DOHH2 (cell line): Measurements from ENCODE around the gene BBS9.
"Not testable (repeated sequence)": the region's sequence is repeated elsewhere in the genome, so short reads cannot be mapped to it uniquely, and the experiment has no call there.

ENCODE experiments used
- H3F3A ChIP-seq: fragments of 200-600 bp; sonication (generic), shearing (Covaris generic); 2 replicates; pipeline ENCODE4 v1.6.0; 2016; ENCODE audit warnings: antibody characterized with exemption, mild to moderate bottlenecking; ENCODE audit not compliant: control insufficient read depth, insufficient read depth
- H3K27ac ChIP-seq: fragments of 200-600 bp; sonication (generic); 2 replicates; pipeline ENCODE4 v1.5.1; 2014; ENCODE audit warnings: low read depth, mild to moderate bottlenecking, low read length, moderate library complexity
- H3K27me3 ChIP-seq: fragments of 200-600 bp; sonication (generic); 2 replicates; pipeline ENCODE4 v1.6.1; 2014; ENCODE audit warnings: mild to moderate bottlenecking, low read length, mixed read lengths; ENCODE audit not compliant: control insufficient read depth
- H3K36me3 ChIP-seq: fragments of 200-600 bp; sonication (generic); 2 replicates; pipeline ENCODE4 v1.6.1; 2014; ENCODE audit warnings: mild to moderate bottlenecking, low read length, moderate library complexity, mixed read lengths; ENCODE audit not compliant: control insufficient read depth
- H3K4me1 ChIP-seq: fragments of 200-600 bp; sonication (generic); 2 replicates; pipeline ENCODE4 v1.6.1; 2014; ENCODE audit warnings: mild to moderate bottlenecking, low read length, mixed read lengths; ENCODE audit not compliant: control insufficient read depth
- H3K4me2 ChIP-seq: fragments of 200-600 bp; sonication (generic); 2 replicates; pipeline ENCODE4 v1.6.0; 2014; ENCODE audit warnings: mild to moderate bottlenecking, low read length, moderate library complexity
- H3K4me3 ChIP-seq: fragments of 200-600 bp; sonication (generic); 2 replicates; pipeline ENCODE4 v1.5.1; 2014; ENCODE audit warnings: mild to moderate bottlenecking, low read length, mixed read lengths
- H3K79me2 ChIP-seq: fragments of 200-600 bp; sonication (generic); 2 replicates; pipeline ENCODE4 v1.6.1; 2014; ENCODE audit warnings: mild to moderate bottlenecking, low read length, mixed read lengths; ENCODE audit not compliant: control insufficient read depth
- H3K9me2 ChIP-seq: fragments of 200-600 bp; sonication (generic); replicated peaks from 2 replicates; pipeline ENCODE4 v1.6.1; 2014; ENCODE audit warnings: mild to moderate bottlenecking, low read length, mixed read lengths; ENCODE audit not compliant: control insufficient read depth
- H3K9me3 ChIP-seq: fragments of 200-600 bp; sonication (generic); 2 replicates; pipeline ENCODE4 v1.6.1; 2014; ENCODE audit warnings: antibody characterized with exemption, low read length, mixed read lengths; ENCODE audit not compliant: control insufficient read depth, insufficient read depth
- H4K20me1 ChIP-seq: fragments of 200-600 bp; sonication (generic); 2 replicates; pipeline ENCODE4 v1.6.0; 2014; ENCODE audit warnings: low read depth, mild to moderate bottlenecking, antibody characterized with exemption, low read length, moderate library complexity; ENCODE audit not compliant: control insufficient read depth, insufficient read depth
- CTCF ChIP-seq: fragments of 200-600 bp; sonication (generic); IDR thresholded peaks from one replicate; pipeline ENCODE4 v1.5.1; 2014; ENCODE audit warnings: antibody characterized with exemption, mild to moderate bottlenecking, low read depth, low read length; ENCODE audit not compliant: poor library complexity, severe bottlenecking
- EZH2phosphoT487 ChIP-seq: fragments of 200-600 bp; sonication (generic); IDR thresholded peaks from 2 replicates; pipeline ENCODE4 v1.6.1; 2017; ENCODE audit warnings: borderline replicate concordance, mild to moderate bottlenecking, antibody characterized with exemption, low read length, moderate library complexity, mixed read lengths

Gene BBS9

GRCh38 chr7:33091641-33092191, 37.6 kb upstream of the BBS9 start:
- no peak overlapping the region for H3K4me2 ChIP-seq
- no peak overlapping the region for H3K4me3 ChIP-seq
- no peaks in the 10 kb centered on the region for H3K79me2 ChIP-seq
- no peaks in the 10 kb centered on the region for H4K20me1 ChIP-seq
- no peaks in the 10 kb centered on the region for H3K9me3 ChIP-seq
- no peak overlapping the region for H3K27ac ChIP-seq
- H3K9me2 ChIP-seq: no peaks in the 10 kb centered on the region
- H3K4me1 ChIP-seq: no peaks in the 10 kb centered on the region
- peaks cover 33% of the 10 kb centered on the region for H3K36me3 ChIP-seq
- no peaks in the 10 kb centered on the region for H3K27me3 ChIP-seq
- H3F3A ChIP-seq: no peaks in the 10 kb centered on the region
- TF ChIP-seq EZH2phosphoT487 (no peak), CTCF (no peak)

- Histone ChIP-seq H3K9me3 (no peaks in the 10 kb centered on the region), H3K27me3 (no peaks in the 10 kb centered on the region), H3K4me1 (no peaks in the 10 kb centered on the region), H4K20me1 (no peaks in the 10 kb centered on the region), H3K4me2 (no peak overlapping the region), H3K9me2 (no peaks in the 10 kb centered on the region), H3K36me3 (peaks cover 47% of the 10 kb centered on the region), H3F3A (no peaks in the 10 kb centered on the region), H3K4me3 (no peak overlapping the region), H3K79me2 (no peaks in the 10 kb centered on the region), H3K27ac (no peak overlapping the region)
- TF ChIP-seq CTCF: no peak
- no peak for TF ChIP-seq EZH2phosphoT487
These were observed 36.1 kb upstream of the BBS9 start for GRCh38 chr7:33093266-33093665.

- H3K4me3 ChIP-seq, H3F3A ChIP-seq, H3K9me2 ChIP-seq, H4K20me1 ChIP-seq, H3K79me2 ChIP-seq, H3K27me3 ChIP-seq, H3K27ac ChIP-seq, H3K9me3 ChIP-seq, H3K4me2 ChIP-seq: not testable (repeated sequence)
- peaks cover 60% of the 10 kb centered on the region for H3K36me3 ChIP-seq
- peaks cover 11% of the 10 kb centered on the region for H3K4me1 ChIP-seq
These were observed 34.6 kb upstream of the BBS9 start for GRCh38 chr7:33094745-33095275.

- Histone ChIP-seq H3K79me2 (peaks cover 38% of the 10 kb centered on the region), H3K36me3 (peaks cover 80% of the 10 kb centered on the region), H3K4me1 (peaks cover 29% of the 10 kb centered on the region), H3K27ac (peak overlapping the region; percentile 40), H3K4me2 (peak overlapping the region; percentile 50), H3F3A (peaks cover 2% of the 10 kb centered on the region), H3K4me3 (peak overlapping the region; percentile 24; the same call in 1 of the 2 replicates), H4K20me1 (peaks cover 8% of the 10 kb centered on the region; the same call in 1 of the 2 replicates), H3K27me3 (no peaks in the 10 kb centered on the region), H3K9me3 (no peaks in the 10 kb centered on the region), H3K9me2 (no peaks in the 10 kb centered on the region)
- TF ChIP-seq EZH2phosphoT487 (no peak), CTCF (no peak)
These were observed 30.0 kb upstream of the BBS9 start for GRCh38 chr7:33099154-33099940.
